ENCODE results near the gene GRAMD4.

The GRAMD4 gene

GRCh38 chr22:46725096-46725495 is 104.9 kb downstream of the GRAMD4 start:
- no peak for DNase-seq (ENCODE audit: low spot score)

GRCh38 chr22:46726066-46726985 is 106.1 kb downstream of the GRAMD4 start:
- no peak for DNase-seq (ENCODE audit: low spot score)

GRCh38 chr22:46726986-46727317 is 106.8 kb downstream of the GRAMD4 start:
- no peak for DNase-seq (ENCODE audit: low spot score)

- DNase-seq (ENCODE audit: low spot score): no peak
These were observed 107.7 kb downstream of the GRAMD4 start for GRCh38 chr22:46727813-46728364.

DNA sequence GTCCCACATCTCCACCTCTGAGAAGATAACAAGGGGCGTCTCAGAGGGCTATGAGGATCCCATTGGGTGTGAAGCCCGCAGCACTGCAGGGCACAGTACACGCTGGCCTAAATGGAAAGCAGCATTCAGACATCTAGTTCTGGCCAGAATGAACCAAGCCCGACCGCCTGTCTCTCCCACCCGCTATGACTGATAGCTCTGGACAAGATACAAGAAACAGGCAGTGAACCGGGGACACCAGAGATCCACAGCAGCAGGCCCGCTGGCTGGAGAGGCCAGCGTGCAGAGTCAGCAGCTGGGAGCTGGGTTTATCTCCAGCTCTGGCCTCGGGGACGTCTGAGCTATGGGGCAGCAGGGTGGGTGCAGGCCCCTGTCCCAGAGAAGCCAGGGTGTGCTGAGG is 108.3 kb downstream of the GRAMD4 start:
- DNase-seq (ENCODE audit: low spot score): no peak

Data from kidney capillary endothelial cell (primary cell).